ENCODE data around the gene NTHL1. TPM values are rescaled to one million over a fixed set of nuclear protein-coding genes. Genes with fewer than 3 reads are reported as not detected.

NTHL1 gene
- total RNA-seq (2021; ENCODE audit: unreplicated experiment) (39.8 TPM), Bru-seq, nascent RNA (percentile 43 among the genes with signal in this experiment), BruChase-seq, experiment 1, labeled RNA remaining after a 2-hour chase (percentile 51 among the genes with signal in this experiment), BruChase-seq, experiment 2, labeled RNA remaining after a 6-hour chase (percentile 52 among the genes with signal in this experiment)
- polyA plus RNA-seq (2012; ENCODE audit: insufficient read length): 71.0 TPM
- long read RNA-seq, transcript NTHL1-201 (6 exons, 1,067 nt): major isoform, 29 of 45 reads
- long read RNA-seq, partial matches to known transcripts: 6 of 45 reads
- long read RNA-seq, other reads (novel, unspliced or antisense): 9 of 45 reads

DNA sequence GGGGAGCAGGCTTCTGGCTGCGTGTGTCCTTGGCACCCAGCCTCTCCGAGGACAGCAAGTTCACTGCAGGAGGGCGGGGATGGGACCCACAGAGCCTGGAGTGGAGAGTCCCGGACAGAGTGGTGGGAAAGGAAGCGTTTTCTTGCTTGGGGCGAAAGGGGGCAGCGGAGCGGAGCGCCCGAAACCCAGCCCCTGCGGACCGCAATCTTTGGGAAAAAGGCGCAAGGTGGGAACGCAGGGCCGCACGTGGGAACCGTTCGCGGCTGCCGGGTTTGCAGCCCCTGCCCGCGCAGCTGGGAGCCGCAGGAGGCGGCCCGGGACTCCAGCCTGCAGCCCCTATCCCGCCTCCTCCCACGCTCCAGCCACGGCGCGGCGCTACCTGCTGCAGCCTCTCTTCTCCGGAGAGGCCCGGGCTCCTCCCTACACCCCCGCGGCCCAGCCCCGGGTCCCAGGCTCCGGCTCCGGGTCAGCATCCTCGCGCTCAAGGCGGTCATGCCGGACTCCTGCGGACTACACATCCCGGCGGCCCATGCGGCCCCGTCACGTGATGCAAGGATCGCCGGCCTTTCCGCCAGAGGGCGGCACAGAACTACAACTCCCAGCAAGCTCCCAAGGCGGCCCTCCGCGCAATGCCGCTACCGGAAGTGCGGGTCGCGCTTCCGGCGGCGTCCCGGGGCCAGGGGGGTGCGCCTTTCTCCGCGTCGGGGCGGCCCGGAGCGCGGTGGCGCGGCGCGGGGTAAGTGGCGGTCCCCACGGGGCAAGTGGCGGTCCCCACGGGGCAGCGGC lies at the start of gene NTHL1, which contains the start of gene TSC2:
Gene NTHL1, minus strand, starts transcription at position 505 of the 786 bp plus-strand sequence. Its CDS starts 11 bp downstream, at position 494.
Gene TSC2, plus strand, starts transcription at position 656 of the 786 bp plus-strand sequence. CDS start 631 bp downstream, outside the sequence.
- ChIA-PET CTCF (interaction anchor here (0.6 to 1.1 kb wide), 4 partner anchors 9 to 409 kb away, joined by 3 to 9 read pairs (median 4); partner anchors contain the start of gene PKD1), POLR2A (interaction anchor here (1.3 kb wide), 1 partner anchor 83 kb away, joined by 4 read pairs; the partner anchor contains the start of gene RPS2)
- Histone ChIP-seq H3K27ac (ENCODE audit: low read length) (peak within 1 kb of the TSS; percentile 84), H3K4me3 (ENCODE audit: low read depth in 2 of 2, low read length in 2 of 2) (peak within 1 kb of the TSS; percentile 77 to 96), H3K27me3 (ENCODE audit: control insufficient read depth, insufficient read depth, low read length) (no peaks in the 10 kb centered on the region), H3K36me3 (ENCODE audit: control insufficient read depth, insufficient read depth, low read length) (no peaks in the 10 kb centered on the region; the same call in 1 of the 2 replicates), H3K9me3 (ENCODE audit: control insufficient read depth, insufficient read depth, low read depth, low read length) (no peaks in the 10 kb centered on the region), H3K4me1 (ENCODE audit: control insufficient read depth, insufficient read depth, low read length) (peaks cover 15% of the 10 kb centered on the region)
- intact Hi-C loops (cut with micrococcal nuclease; ENCODE audit: unreplicated experiment) (no loop called here), in situ Hi-C loops (cut with HindIII; ENCODE audit: low pct_unique_long_range_greater_than_20kb, low sequenced_read_pairs) (no loop called here)
- TF ChIP-seq, protein P1, sequence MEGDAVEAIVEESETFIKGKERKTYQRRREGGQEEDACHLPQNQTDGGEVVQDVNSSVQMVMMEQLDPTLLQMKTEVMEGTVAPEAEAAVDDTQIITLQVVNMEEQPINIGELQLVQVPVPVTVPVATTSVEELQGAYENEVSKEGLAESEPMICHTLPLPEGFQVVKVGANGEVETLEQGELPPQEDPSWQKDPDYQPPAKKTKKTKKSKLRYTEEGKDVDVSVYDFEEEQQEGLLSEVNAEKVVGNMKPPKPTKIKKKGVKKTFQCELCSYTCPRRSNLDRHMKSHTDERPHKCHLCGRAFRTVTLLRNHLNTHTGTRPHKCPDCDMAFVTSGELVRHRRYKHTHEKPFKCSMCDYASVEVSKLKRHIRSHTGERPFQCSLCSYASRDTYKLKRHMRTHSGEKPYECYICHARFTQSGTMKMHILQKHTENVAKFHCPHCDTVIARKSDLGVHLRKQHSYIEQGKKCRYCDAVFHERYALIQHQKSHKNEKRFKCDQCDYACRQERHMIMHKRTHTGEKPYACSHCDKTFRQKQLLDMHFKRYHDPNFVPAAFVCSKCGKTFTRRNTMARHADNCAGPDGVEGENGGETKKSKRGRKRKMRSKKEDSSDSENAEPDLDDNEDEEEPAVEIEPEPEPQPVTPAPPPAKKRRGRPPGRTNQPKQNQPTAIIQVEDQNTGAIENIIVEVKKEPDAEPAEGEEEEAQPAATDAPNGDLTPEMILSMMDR (IDR thresholded peaks at IDR 0.05): no peak
- TF ChIP-seq TCF7L2 (IDR thresholded peaks at IDR 0.05; ENCODE audit: low read depth, low read length): no peak
- TF ChIP-seq POLR2AphosphoS5 (IDR thresholded peaks at IDR 0.05; ENCODE audit: low read depth, low read length): peak; percentile 60; the same call in 1 of the 2 replicates
- TF ChIP-seq, protein P2, sequence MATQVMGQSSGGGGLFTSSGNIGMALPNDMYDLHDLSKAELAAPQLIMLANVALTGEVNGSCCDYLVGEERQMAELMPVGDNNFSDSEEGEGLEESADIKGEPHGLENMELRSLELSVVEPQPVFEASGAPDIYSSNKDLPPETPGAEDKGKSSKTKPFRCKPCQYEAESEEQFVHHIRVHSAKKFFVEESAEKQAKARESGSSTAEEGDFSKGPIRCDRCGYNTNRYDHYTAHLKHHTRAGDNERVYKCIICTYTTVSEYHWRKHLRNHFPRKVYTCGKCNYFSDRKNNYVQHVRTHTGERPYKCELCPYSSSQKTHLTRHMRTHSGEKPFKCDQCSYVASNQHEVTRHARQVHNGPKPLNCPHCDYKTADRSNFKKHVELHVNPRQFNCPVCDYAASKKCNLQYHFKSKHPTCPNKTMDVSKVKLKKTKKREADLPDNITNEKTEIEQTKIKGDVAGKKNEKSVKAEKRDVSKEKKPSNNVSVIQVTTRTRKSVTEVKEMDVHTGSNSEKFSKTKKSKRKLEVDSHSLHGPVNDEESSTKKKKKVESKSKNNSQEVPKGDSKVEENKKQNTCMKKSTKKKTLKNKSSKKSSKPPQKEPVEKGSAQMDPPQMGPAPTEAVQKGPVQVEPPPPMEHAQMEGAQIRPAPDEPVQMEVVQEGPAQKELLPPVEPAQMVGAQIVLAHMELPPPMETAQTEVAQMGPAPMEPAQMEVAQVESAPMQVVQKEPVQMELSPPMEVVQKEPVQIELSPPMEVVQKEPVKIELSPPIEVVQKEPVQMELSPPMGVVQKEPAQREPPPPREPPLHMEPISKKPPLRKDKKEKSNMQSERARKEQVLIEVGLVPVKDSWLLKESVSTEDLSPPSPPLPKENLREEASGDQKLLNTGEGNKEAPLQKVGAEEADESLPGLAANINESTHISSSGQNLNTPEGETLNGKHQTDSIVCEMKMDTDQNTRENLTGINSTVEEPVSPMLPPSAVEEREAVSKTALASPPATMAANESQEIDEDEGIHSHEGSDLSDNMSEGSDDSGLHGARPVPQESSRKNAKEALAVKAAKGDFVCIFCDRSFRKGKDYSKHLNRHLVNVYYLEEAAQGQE (IDR thresholded peaks at IDR 0.05; ENCODE audit: insufficient read depth in 1 of 2, low read depth in 2 of 2, low read length in 1 of 2): no peak
- TF ChIP-seq SIN3A (IDR thresholded peaks at IDR 0.05; ENCODE audit: borderline replicate concordance, insufficient read depth, low read depth, low read length): peak; percentile 54; the same call in 1 of the 2 replicates
- DNase-seq (ENCODE audit: low read depth, low spot score): peak; percentile 85
- no TSS peak for BruUV-seq (replicated peaks)
- ATAC-seq: peak; percentile 95

DNA sequence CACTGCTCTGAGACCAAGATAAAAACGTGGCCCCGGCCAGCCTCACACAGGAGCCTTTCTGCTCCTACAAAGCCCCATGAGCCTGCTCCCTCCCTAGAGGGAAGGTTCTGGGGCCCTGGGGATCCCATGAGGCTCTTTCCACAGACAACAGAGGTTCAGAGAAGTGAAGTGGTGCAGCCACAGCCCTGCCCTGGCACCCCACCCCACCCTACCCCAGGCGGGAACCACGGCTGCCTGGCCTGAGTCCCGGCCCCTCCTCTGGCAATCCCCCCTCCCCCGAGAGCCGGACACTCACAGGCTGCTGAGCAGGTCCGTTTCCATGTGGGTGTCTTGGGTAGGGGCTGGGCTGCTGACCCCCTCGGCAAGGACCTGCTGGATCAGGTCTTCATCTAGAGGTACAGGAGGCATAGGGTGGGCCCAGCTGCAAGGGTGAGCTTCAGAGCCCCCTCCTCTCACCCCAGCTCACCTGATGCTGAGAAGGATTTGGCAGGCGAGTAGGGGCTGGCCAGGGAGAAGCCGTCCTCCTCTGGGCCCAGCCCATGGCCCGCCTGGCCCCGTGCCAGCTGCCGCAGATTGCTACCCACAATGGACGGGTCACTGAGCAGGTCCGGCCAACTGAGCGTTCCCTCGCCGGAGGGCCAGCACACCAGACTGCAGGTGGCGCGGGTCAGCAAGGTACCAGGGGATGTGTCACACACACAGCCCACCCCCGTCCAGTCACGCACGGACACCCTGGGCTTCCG lies 49.4 kb upstream of the NTHL1 start:
- ChIA-PET POLR2A (no interaction called here), CTCF (no interaction called here)
- ATAC-seq (no peak), DNase-seq (ENCODE audit: low read depth, low spot score) (no peak)
- no TSS peak for BruUV-seq (replicated peaks)
- Histone ChIP-seq H3K9me3 (ENCODE audit: control insufficient read depth, insufficient read depth, low read depth, low read length) (no peaks in the 10 kb centered on the region), H3K36me3 (ENCODE audit: control insufficient read depth, insufficient read depth, low read length) (peaks cover 4% of the 10 kb centered on the region; the same call in 1 of the 2 replicates), H3K27me3 (ENCODE audit: control insufficient read depth, insufficient read depth, low read length) (no peaks in the 10 kb centered on the region), H3K4me1 (ENCODE audit: control insufficient read depth, insufficient read depth, low read length) (no peaks in the 10 kb centered on the region), H3K27ac (ENCODE audit: low read length) (no peak overlapping the region), H3K4me3 (ENCODE audit: low read depth in 2 of 2, low read length in 2 of 2) (no peak overlapping the region)
- intact Hi-C loops (cut with micrococcal nuclease; ENCODE audit: unreplicated experiment) (no loop called here), in situ Hi-C loops (cut with HindIII; ENCODE audit: low pct_unique_long_range_greater_than_20kb, low sequenced_read_pairs) (no loop called here)
- TF ChIP-seq SIN3A (IDR thresholded peaks at IDR 0.05; ENCODE audit: borderline replicate concordance, insufficient read depth, low read depth, low read length) (no peak), TCF7L2 (IDR thresholded peaks at IDR 0.05; ENCODE audit: low read depth, low read length) (no peak), POLR2AphosphoS5 (IDR thresholded peaks at IDR 0.05; ENCODE audit: low read depth, low read length) (no peak)
- TF ChIP-seq, protein P1 (IDR thresholded peaks at IDR 0.05): no peak
- TF ChIP-seq, protein P2 (IDR thresholded peaks at IDR 0.05; ENCODE audit: insufficient read depth in 1 of 2, low read depth in 2 of 2, low read length in 1 of 2): no peak
